ENCODE data around the gene CACNA1B. TPM values are rescaled to one million over a fixed set of nuclear protein-coding genes. Genes with fewer than 3 reads are reported as not detected.

Gene CACNA1B
- total and polyA plus RNA-seq, 9 of the 15 experiments (the other 6 are each of a cell fraction or from before 2014, with no cell fraction given): 0.01 to 0.04 TPM; not detected in 7

DNA sequence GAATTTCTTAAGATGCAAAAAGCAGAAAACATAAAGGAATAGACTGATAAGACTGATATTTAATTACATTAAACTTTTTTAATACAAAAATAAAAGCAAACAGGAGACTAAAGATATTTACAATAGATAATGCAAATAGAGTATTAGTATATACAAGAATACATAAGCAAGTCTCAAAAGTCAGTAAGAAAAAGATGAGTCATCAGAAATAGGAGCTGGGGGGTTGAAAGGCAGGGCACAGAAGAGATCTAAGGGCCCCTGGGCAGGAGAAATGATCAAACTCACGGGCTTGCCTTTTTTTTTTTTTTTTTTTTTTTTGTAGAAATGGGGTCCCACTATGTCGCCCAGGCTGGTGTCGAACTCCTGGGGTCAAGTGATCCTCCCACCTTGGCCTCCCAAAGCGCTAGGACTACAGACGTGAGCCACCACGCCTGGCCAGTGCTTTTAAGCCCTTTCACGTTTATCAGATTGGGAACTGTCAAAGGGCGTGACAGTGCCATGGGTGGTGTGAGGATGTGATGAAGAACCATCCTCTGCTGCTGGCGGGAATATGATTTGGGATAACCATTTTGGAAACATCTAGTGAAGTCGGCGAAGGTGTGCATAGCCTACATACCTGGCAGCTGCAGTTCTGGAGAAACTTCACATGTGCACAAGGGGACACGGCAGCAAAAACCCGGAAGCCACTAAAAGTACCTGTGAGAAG, 126.1 kb downstream of the CACNA1B start (continued):
- TF ChIP-seq, protein P1, sequence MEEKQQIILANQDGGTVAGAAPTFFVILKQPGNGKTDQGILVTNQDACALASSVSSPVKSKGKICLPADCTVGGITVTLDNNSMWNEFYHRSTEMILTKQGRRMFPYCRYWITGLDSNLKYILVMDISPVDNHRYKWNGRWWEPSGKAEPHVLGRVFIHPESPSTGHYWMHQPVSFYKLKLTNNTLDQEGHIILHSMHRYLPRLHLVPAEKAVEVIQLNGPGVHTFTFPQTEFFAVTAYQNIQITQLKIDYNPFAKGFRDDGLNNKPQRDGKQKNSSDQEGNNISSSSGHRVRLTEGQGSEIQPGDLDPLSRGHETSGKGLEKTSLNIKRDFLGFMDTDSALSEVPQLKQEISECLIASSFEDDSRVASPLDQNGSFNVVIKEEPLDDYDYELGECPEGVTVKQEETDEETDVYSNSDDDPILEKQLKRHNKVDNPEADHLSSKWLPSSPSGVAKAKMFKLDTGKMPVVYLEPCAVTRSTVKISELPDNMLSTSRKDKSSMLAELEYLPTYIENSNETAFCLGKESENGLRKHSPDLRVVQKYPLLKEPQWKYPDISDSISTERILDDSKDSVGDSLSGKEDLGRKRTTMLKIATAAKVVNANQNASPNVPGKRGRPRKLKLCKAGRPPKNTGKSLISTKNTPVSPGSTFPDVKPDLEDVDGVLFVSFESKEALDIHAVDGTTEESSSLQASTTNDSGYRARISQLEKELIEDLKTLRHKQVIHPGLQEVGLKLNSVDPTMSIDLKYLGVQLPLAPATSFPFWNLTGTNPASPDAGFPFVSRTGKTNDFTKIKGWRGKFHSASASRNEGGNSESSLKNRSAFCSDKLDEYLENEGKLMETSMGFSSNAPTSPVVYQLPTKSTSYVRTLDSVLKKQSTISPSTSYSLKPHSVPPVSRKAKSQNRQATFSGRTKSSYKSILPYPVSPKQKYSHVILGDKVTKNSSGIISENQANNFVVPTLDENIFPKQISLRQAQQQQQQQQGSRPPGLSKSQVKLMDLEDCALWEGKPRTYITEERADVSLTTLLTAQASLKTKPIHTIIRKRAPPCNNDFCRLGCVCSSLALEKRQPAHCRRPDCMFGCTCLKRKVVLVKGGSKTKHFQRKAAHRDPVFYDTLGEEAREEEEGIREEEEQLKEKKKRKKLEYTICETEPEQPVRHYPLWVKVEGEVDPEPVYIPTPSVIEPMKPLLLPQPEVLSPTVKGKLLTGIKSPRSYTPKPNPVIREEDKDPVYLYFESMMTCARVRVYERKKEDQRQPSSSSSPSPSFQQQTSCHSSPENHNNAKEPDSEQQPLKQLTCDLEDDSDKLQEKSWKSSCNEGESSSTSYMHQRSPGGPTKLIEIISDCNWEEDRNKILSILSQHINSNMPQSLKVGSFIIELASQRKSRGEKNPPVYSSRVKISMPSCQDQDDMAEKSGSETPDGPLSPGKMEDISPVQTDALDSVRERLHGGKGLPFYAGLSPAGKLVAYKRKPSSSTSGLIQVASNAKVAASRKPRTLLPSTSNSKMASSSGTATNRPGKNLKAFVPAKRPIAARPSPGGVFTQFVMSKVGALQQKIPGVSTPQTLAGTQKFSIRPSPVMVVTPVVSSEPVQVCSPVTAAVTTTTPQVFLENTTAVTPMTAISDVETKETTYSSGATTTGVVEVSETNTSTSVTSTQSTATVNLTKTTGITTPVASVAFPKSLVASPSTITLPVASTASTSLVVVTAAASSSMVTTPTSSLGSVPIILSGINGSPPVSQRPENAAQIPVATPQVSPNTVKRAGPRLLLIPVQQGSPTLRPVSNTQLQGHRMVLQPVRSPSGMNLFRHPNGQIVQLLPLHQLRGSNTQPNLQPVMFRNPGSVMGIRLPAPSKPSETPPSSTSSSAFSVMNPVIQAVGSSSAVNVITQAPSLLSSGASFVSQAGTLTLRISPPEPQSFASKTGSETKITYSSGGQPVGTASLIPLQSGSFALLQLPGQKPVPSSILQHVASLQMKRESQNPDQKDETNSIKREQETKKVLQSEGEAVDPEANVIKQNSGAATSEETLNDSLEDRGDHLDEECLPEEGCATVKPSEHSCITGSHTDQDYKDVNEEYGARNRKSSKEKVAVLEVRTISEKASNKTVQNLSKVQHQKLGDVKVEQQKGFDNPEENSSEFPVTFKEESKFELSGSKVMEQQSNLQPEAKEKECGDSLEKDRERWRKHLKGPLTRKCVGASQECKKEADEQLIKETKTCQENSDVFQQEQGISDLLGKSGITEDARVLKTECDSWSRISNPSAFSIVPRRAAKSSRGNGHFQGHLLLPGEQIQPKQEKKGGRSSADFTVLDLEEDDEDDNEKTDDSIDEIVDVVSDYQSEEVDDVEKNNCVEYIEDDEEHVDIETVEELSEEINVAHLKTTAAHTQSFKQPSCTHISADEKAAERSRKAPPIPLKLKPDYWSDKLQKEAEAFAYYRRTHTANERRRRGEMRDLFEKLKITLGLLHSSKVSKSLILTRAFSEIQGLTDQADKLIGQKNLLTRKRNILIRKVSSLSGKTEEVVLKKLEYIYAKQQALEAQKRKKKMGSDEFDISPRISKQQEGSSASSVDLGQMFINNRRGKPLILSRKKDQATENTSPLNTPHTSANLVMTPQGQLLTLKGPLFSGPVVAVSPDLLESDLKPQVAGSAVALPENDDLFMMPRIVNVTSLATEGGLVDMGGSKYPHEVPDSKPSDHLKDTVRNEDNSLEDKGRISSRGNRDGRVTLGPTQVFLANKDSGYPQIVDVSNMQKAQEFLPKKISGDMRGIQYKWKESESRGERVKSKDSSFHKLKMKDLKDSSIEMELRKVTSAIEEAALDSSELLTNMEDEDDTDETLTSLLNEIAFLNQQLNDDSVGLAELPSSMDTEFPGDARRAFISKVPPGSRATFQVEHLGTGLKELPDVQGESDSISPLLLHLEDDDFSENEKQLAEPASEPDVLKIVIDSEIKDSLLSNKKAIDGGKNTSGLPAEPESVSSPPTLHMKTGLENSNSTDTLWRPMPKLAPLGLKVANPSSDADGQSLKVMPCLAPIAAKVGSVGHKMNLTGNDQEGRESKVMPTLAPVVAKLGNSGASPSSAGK (IDR thresholded peaks at IDR 0.05): no peak
